OCI-LY1 (cell line): Measurements from ENCODE around the gene MAPKBP1.

ENCODE experiments used
- H2AFZ ChIP-seq: fragments of 200-600 bp; sonication (generic), shearing (Covaris generic); 2 replicates; pipeline ENCODE4 v1.6.0; 2014; ENCODE audit warnings: antibody characterized with exemption, mild to moderate bottlenecking, low read length
- H3F3A ChIP-seq: fragments of 200-600 bp; sonication (generic), shearing (Covaris generic); 2 replicates; pipeline ENCODE4 v1.6.0; 2014; ENCODE audit warnings: mild to moderate bottlenecking, antibody characterized with exemption, low read length, moderate library complexity; ENCODE audit not compliant: insufficient read depth
- H3K27ac ChIP-seq: fragments of 200-600 bp; sonication (generic); 2 replicates; pipeline ENCODE4 v1.5.1; 2014; ENCODE audit warnings: low read length, mixed run types, mild to moderate bottlenecking, low read depth; ENCODE audit not compliant: poor library complexity, severe bottlenecking
- H3K27me3 ChIP-seq: fragments of 200-600 bp; sonication (generic); 2 replicates; pipeline ENCODE4 v1.6.0; 2014; ENCODE audit warnings: antibody characterized with exemption, mild to moderate bottlenecking, low read length, moderate library complexity; ENCODE audit not compliant: insufficient read depth
- H3K36me3 ChIP-seq: fragments of 200-600 bp; sonication (generic); 2 replicates; pipeline ENCODE4 v1.6.1; 2014; ENCODE audit warnings: mild to moderate bottlenecking, antibody characterized with exemption, low read length, moderate library complexity, mixed read lengths; ENCODE audit not compliant: insufficient read depth
- H3K4me1 ChIP-seq: fragments of 200-600 bp; sonication (generic); 2 replicates; pipeline ENCODE4 v1.5.1; 2014; ENCODE audit warnings: mild to moderate bottlenecking, low read length, moderate library complexity; ENCODE audit not compliant: insufficient read depth, severe bottlenecking
- H3K4me2 ChIP-seq: fragments of 200-600 bp; sonication (generic), shearing (Covaris generic); 2 replicates; pipeline ENCODE4 v1.6.1; 2014; ENCODE audit warnings: low read length
- H3K4me3 ChIP-seq: fragments of 200-600 bp; sonication (generic); 2 replicates; pipeline ENCODE4 v1.5.1; 2014; ENCODE audit warnings: low read length, low read depth, mild to moderate bottlenecking, mixed read lengths; ENCODE audit not compliant: poor library complexity, severe bottlenecking
- H3K79me2 ChIP-seq: fragments of 200-600 bp; shearing (Covaris generic); 2 replicates; pipeline ENCODE4 v1.6.1; 2016; ENCODE audit warnings: mixed run types, low read length, mixed read lengths; ENCODE audit not compliant: insufficient read depth
- H3K9ac ChIP-seq: fragments of 200-600 bp; sonication (generic), shearing (Covaris generic); 2 replicates; pipeline ENCODE4 v1.6.1; 2014; ENCODE audit warnings: mild to moderate bottlenecking, low read length, mixed read lengths
- H3K9me2 ChIP-seq: fragments of 200-600 bp; sonication (generic), shearing (Covaris generic); 2 replicates; pipeline ENCODE4 v1.6.1; 2014; ENCODE audit warnings: low read depth, mild to moderate bottlenecking, low read length, mixed read lengths
- H3K9me3 ChIP-seq: fragments of 200-600 bp; shearing (Covaris generic); 2 replicates; pipeline ENCODE4 v1.6.1; 2014; ENCODE audit warnings: low read length, mixed read lengths
- H4K20me1 ChIP-seq: fragments of 200-600 bp; sonication (generic), shearing (Covaris generic); 2 replicates; pipeline ENCODE4 v1.6.0; 2016; ENCODE audit warnings: mild to moderate bottlenecking, low read length; ENCODE audit not compliant: insufficient read depth
- CTCF ChIP-seq: fragments of 200-600 bp; sonication (generic), shearing (Covaris generic); IDR thresholded peaks from 2 replicates; pipeline ENCODE4 v1.5.1; 2017; ENCODE audit warnings: mild to moderate bottlenecking, antibody characterized with exemption, low read length, moderate library complexity, mixed read lengths
- EZH2 ChIP-seq: fragments of 200-600 bp; sonication (generic), shearing (Covaris generic); IDR thresholded peaks from 2 replicates; pipeline ENCODE4 v1.8.0; 2017; ENCODE audit warnings: borderline replicate concordance, mixed run types, mild to moderate bottlenecking, antibody characterized with exemption, low read length, moderate library complexity, mixed read lengths

The MAPKBP1 gene

GRCh38 chr15:41836713-41837454, 62.6 kb downstream of the MAPKBP1 start:
- no peak overlapping the region for H3K4me2 ChIP-seq
- no peak overlapping the region for H3K9ac ChIP-seq
- H3K79me2 ChIP-seq = no peaks in the 10 kb centered on the region
- peaks cover 6% of the 10 kb centered on the region for H3K4me1 ChIP-seq
- no peaks in the 10 kb centered on the region for H3K27me3 ChIP-seq
- H3K9me3 ChIP-seq = no peaks in the 10 kb centered on the region
- no peak overlapping the region for H2AFZ ChIP-seq
- H3F3A ChIP-seq = no peaks in the 10 kb centered on the region
- H3K4me3 ChIP-seq = no peak overlapping the region
- H4K20me1 ChIP-seq = no peaks in the 10 kb centered on the region
- H3K27ac ChIP-seq = no peak overlapping the region
- TF ChIP-seq EZH2 (no peak), CTCF (no peak)
- no peaks in the 10 kb centered on the region for H3K9me2 ChIP-seq
- no peaks in the 10 kb centered on the region for H3K36me3 ChIP-seq

DNA sequence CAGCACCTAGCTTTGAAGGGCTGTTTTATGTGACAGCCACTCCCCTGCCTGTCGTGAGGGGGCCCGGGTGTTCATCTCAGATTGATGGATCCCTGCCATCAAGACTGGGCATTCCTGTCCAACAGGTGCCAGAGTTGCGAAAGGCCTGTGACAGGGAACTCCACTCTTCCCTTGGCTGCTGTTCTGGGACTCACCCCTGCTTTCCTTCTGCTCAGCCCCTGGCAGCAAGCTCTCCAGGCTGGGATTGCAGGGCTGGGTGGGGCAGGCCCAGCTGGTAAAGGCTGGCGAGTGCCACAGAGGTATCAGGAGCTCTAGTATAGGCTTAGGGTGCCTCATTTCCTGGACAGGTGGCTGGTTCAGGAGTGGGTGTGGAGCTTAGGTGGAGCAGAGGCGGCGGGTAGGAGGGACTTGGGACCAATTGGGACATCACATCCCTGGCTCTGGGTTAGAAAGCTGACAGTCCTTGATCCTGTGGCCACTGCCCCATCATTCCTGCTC, 64.2 kb downstream of the MAPKBP1 start, which contains the start of gene PLA2G4B:
Gene PLA2G4B, plus strand, starts transcription at position 448 of the 498 bp plus-strand sequence. CDS start 67 bp downstream, outside the sequence.
- H3K27ac ChIP-seq = no peak within 1 kb of the TSS
- no peaks in the 10 kb centered on the region for H3K9me2 ChIP-seq
- H3F3A ChIP-seq = no peaks in the 10 kb centered on the region
- no peak within 1 kb of the TSS for H3K9ac ChIP-seq
- no peaks in the 10 kb centered on the region for H3K79me2 ChIP-seq
- H3K4me3 ChIP-seq = no peak within 1 kb of the TSS
- no peaks in the 10 kb centered on the region for H3K4me1 ChIP-seq
- no peak within 1 kb of the TSS for H3K4me2 ChIP-seq
- no peak for TF ChIP-seq CTCF
- TF ChIP-seq EZH2 = no peak
- no peak within 1 kb of the TSS for H2AFZ ChIP-seq
- no peaks in the 10 kb centered on the region for H3K27me3 ChIP-seq
- no peaks in the 10 kb centered on the region for H3K36me3 ChIP-seq
- no peaks in the 10 kb centered on the region for H4K20me1 ChIP-seq
- H3K9me3 ChIP-seq = no peaks in the 10 kb centered on the region

DNA sequence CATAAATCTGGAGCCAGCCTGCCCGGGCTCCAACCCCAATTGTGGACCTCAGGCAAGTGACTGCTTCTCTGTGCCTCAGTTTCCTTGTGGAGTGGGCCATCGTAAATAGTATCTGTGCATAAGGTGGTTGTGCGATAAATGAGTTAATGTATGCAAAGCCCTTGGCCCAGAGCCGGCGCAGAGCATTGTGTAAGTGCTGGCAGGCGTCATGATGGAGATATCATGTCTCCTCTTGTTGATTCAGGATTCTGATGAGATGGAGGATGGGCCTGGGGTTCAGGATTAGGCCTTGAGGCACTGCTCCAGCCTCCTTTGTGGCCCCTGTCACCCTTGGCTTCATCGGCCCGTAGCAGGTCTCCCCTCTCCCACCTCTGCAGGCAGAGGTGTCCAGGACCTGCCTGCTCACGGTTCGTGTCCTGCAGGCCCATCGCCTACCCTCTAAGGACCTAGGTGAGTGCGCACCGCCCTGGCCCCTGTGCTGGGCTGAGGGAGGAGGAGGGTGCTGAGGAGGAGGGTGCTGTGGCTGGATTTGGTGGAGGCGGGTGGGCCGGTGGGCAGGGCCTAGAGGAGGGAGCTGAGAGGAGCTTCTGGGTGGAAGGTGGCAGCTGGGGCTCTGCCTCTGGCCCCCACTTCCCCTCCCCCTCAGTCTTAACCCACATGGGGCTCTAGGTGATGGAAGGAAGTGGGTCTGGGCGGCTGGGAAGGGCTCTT, 65.7 kb downstream of the MAPKBP1 start:
- no peak overlapping the region for H3K27ac ChIP-seq
- H3K4me2 ChIP-seq = no peak overlapping the region
- no peak overlapping the region for H3K4me3 ChIP-seq
- H3K9me2 ChIP-seq = no peaks in the 10 kb centered on the region
- no peaks in the 10 kb centered on the region for H3K4me1 ChIP-seq
- no peaks in the 10 kb centered on the region for H4K20me1 ChIP-seq
- H3K36me3 ChIP-seq = no peaks in the 10 kb centered on the region
- H3K27me3 ChIP-seq = no peaks in the 10 kb centered on the region
- H3K9ac ChIP-seq = no peak overlapping the region
- H2AFZ ChIP-seq = no peak overlapping the region
- no peaks in the 10 kb centered on the region for H3K79me2 ChIP-seq
- TF ChIP-seq EZH2 (no peak), CTCF (no peak)
- H3K9me3 ChIP-seq = no peaks in the 10 kb centered on the region
- no peaks in the 10 kb centered on the region for H3F3A ChIP-seq
